IPS-NIHi7 (cell line): Measurements from ENCODE around the gene RALGDS.

Source experiments
- DNase-seq: peaks from one replicate; pipeline ENCODE4 v3.0.0; 2012; ENCODE audit warnings: mixed read lengths; ENCODE audit errors: extremely low spot score

Gene RALGDS

GRCh38 chr9:133151041-133151440 lies 30.0 kb upstream of the RALGDS start:
- no peak for DNase-seq

DNA sequence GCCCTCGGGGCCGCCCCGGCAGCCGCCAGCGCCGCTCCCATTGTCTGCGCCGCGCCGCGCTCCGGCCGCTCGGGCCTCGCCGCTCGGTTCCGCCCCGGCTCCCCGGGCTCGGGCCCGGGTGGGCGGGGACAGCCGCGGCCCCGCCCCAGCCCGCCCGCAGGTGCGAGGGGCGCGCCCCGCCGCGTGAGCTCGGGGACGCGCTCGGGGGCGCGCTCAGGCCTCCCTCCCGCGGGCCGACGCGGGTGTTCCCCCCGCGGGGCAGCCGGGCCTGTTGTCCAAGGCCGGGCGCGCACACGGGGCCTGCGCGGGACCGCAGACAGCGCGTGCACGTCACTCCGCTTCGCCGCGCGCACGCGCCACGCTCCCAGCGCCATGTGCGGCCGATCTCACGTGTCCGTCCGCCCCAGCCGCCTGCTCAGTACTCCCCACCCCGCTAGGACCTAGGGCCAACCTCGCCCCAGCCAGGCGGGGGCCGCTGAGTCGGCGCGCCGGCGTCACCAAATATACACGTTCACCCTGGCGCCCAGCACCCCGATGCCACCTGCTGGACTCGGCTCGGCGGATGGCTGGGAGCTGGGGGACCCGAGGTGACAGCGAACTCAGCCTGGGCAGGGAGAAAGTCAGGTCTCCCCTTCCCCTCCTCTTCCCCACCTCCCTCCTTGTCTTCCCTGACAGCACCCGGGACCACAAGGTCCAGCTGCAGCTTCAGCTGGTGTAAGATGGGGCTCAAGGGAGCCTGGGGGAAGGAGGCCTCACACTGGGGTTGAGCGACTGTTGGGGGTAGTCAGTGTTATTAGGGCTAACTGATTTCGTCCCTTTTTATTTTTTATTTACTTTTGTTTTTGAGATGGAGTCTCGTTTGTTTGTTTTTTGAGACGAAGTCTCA lies 28.3 kb upstream of the RALGDS start:
- peak; percentile 92 for DNase-seq

DNA sequence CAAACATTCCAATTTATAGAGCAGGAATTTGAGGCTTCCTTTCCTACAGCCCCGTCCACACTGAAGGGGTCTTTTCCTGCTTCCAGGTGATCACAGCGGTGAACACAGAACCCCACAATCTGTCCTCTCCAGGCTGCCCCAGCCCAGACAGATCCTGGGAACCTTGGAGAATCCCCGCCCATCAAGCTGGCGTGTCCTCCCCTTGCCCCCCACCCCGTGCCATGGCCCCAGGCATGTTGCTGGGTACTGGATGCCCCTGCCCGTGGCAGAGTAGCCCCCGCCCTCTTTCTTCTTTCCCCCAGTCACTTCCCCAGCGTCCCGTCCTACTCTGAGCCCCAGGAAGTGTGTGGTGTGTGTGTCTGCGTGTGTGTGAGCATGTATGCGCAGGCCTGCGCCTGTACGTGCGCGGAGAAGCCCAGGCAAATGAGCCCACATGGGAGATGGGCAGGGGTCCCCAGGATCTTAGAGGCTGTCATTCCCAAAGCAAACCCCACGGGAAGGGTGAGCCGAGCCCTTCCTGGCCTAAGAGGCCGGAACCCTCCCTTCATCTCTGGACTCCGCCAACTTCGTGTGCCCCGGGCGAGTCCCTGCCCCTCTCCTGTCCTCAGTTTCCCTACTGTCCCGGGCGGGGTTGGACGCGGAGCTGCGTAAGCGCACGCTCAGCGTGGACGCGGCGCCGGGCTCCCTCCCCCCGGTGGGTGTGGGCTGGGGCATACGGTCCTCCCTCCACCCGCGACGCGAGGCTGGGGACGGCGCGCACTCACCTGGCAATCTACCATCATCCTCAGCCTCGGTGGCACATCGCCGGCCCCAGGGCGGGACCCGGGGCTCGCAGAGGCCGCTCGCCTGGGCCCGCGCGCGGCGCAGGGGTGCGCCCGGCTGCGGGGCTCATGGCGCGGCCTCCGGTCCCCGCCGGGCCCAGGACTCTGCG lies 27.4 kb upstream of the RALGDS start:
- no peak for DNase-seq

- DNase-seq: peak; percentile 86
Measured at GRCh38 chr9:133147412-133148198, 26.6 kb upstream of the RALGDS start.

DNA sequence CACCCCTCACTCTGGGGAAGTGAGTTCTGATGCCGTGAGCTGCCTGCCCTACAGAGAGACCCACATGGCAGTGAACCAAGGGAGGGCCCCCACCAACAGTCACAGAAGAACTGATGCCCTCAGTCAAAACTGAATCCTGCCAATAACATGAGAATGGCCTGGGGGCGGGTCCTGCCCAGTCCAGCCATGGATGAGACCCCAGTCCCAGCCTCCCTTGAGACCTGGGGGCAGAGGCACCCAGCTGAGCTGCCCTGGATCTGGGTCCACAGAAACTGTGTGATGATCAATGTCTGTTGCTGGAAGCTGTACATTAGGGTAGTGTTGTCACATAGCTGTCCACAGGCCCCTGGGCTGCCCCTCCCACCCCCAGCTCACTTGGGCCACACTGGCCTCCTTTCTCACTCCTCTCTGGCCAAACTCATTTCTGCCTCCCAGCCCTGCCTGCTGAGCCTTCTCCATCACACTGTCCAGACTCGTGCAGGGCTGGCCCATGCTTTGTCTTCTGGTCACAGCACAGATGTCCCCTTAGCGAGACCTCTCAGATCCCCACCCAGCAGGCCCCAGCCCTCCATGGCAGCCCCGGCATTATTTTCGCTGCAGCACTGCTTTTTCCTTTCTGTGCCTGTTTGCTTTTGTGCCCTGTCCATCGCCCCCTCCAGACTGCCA lies 25.8 kb upstream of the RALGDS start:
- DNase-seq: no peak

DNA sequence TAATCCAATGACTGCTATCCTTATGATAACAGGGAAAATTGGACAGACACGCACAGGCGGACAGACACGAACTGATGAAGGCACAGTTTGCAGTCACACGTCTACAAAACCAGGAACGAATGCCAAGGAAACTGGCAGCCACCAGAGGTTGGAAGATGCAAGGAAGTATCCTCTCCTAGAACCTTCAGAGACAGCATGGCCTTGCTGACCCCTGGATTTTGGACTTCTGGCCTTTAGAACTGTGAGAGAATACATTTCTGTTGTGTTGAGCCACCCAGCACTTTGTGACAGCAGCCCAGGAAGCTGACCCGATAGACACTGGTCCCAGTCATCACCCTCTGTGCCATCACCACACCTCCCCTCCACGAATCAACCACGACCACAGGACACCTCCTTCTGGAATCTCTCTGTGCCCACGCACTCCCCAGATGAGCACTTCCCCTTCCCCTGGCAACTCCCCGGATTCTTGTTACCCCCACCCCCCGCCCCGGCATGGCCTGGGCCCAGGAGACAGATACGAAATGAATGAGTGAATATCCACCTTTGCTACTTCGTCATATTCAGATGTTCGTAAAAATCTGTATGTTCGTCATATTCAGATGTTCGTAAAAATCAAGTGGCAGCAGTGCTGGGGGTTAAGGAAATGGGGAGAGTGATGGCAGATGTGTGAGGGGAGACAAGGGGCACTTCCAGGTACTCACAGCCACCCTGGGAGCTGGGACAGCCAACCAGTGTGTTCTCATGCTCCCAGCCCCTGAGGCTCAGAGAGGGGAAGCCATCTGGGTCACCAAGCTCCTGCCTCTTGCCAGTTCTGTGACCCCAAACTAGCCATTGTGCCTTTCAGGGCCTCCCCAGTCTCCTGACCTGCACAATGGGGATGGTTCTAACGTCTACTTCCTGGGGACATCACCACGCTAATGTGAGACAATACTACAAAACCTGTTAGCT lies 24.1 kb upstream of the RALGDS start:
- no peak for DNase-seq

DNA sequence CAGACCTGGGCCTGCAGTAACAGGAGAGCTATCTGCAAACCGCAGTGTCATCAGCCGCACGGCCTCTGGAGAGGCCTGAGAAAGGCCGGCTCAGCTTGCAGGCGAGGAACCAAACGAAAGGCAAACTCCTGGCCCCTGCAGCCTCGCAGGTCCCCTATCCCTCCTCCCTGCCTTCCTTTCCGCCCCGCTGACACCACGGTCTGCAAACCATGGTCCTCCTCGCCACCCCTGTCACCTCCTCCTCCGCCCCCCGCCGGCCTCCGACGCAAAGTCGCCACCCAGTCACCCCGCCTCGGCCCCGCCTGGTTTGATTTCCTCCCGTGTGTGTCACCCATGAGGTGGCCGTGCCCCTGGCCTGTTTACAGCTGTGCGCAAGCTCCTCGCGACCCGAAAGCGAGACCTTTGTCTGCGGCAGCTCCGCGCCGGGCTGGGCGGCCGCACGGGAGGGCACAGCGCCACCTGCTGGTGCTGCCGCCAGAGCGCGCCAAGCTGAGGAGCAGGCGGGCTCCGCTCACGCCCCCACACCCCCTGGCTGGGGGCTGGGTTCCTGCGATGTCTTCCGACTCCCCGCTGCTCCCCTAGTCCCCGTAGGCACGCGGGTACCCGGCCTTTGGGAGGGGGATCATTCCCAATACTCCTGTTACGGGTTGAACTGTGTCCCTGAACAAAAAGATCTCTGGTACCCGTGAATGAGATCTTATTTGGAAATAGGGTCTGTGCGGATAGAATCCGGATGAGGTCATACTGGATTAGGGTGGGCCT lies 23.3 kb upstream of the RALGDS start:
- peak; percentile 94 for DNase-seq

DNA sequence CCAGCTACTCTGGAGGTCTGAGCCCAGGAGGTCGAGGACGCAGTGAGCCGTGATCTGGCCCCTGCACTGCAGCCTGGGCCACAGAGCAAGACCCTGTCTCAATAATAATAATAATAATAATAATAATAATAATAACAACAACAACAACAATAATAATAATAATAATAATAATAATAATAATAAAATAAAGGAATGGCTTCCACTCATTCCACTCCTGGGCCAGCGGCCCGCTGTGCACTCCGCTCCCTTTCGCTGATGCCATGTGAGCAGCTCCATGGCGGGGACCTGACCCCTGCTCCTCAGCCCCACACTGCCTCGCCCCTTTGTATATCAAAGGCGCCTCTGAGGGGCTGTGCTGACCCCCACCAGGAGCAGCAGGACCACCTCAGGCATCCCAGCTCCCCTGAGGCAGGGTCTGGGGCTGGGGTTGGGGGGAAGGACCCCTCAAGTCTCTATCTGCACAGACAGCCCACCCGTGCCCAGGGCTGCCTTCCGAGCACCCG lies 22.6 kb upstream of the RALGDS start:
- no peak for DNase-seq

DNA sequence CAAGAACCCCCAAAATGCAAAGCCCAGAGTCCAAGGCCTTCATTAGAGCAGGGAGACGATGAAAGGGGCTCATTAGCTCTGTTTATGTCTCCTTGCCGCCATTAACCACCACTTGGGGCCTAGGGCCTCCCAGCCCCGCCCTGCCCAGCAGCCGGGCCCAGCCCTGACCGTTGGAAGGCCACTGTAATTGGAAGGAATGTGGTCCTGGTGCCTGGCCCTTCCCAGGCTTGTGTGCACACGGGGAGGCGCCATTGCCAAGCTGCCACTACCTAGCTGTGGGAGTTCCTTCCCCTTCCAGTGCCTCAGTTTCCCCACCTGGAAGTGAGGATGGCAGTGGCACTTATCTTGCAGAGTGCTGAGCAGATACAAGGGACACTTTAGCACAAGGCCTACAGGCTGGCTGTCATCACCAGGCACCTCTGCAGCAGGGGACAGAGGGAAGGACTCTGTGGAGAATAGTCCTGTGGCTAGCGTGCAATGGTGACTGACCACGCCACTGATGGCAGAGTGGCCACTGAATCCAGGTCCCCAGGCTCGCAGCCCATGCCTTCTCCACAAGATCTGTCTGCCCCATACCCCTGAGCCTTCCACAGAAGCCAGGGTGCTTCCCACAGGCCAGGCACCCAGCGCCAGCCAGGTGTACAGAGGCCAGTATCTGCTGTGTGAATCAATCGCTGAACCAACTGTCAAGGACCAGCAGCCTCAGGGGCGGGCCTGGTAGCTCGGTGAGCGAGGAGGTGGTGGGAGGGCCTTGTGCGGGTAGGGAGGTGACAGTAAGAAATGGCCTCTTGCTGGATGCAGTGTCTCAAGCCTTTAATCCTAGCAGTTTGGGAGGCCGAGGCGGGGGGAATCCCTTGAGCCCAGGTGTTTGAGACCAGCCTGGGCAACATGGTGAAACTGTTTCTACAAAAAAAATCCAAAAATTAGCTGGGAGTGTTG lies 21.9 kb upstream of the RALGDS start:
- DNase-seq: no peak

GRCh38 chr9:133141833-133142595 lies 21.0 kb upstream of the RALGDS start:
- no peak for DNase-seq

DNA sequence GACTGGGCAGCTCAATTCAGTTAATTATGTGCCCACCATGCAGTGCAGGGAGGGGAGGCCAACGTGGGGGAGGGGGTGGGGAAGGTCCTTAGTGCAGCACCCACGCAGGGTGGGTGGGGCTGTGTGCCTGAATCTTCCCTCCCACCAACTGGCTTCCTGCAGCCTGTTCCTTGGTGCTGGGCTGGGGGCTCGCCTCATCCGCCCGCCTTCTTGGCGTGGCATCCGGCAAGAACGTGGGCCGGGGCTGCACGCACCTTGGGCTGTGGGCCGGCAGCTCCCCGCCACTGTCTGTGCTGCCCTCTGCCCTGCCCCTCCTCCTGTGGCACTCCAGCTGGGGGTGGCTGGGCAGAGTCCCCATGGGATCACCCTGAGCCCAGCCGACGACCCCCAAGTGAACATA lies 19.6 kb upstream of the RALGDS start:
- DNase-seq: no peak

- DNase-seq: no peak
Measured at GRCh38 chr9:133140174-133140505, 19.1 kb upstream of the RALGDS start.

DNA sequence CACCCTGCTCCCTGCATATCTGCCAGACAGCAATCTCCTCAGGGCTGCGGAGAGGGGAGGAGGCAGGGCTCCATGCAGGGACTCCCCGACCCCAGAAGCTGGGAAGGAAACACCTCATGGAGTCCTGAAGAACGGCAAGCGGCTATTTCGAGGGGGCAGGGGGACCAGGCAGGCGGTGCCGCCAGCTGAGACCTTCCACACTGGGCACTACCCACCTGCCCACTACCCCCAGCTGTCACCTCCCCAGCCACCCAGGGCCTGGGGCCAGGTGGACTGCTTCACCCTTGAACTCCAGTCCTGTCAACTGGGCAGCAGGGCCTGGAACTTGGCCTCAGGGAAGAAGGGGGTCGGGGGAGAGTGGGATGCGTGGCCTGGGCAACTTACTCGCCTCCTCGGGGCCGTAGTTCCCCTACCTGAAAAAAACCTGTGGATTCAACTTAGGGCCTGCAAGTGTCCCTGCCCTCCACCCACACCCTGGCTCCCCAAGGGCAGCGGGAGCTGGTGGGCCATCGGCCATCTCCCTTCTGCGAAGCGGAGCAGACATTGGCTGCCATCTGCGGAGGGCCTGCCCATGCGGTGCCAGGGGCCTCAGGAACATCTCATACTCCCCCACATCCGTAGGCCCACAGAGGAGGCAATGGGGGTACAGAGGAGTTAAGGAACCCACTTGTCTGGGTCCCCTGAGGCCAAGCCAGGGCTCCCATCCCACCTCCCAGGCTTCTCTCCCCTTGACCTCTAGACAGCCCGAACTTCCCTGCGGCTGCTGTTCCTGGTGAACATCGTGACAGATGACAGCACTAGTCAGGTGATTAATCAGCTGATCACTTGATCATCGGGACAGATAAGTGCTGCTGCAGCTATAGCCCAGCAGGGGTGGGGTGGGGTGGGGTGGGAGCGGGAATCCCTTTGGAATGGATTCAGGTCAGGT lies 18.5 kb upstream of the RALGDS start:
- no peak for DNase-seq

DNA sequence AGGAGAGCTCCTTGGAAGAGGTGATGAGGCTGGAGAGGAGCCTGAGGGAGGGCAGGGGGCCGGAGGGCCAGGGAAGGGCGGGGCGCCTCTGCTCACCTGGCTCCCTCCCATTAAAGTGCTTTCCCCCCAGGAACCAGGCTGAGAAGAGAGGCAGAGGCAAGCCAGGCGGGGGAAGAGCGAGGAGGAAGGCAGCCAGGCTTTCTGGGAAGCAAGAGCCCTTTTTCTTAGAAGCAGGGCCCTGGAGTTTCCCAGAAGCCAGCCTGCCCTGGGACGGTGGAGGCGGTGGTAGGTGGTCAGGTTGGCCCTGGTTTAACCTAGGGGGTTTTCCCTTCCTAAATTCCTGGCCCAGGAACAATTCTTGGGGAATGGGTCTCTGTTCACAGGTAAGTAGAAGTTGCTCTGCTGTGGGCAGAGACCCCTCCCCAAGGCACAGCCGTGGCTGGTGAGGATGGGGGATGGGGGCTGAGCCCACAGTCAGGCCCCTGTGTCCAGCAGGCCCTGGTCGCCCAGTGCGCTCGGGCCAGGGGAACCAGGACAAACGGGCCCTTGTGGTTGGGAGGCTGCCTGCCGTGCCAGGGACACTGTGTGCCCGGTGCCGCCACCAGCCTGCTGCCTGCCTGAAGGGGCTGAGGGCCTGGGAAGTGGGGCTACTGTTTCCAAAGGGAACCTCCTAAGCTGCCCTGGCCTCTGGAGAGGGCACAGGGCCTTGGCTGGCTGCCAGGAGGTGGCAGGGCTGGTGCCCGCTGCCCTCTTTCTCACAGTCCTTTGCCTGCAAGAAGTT lies 16.6 kb upstream of the RALGDS start:
- DNase-seq: no peak

DNA sequence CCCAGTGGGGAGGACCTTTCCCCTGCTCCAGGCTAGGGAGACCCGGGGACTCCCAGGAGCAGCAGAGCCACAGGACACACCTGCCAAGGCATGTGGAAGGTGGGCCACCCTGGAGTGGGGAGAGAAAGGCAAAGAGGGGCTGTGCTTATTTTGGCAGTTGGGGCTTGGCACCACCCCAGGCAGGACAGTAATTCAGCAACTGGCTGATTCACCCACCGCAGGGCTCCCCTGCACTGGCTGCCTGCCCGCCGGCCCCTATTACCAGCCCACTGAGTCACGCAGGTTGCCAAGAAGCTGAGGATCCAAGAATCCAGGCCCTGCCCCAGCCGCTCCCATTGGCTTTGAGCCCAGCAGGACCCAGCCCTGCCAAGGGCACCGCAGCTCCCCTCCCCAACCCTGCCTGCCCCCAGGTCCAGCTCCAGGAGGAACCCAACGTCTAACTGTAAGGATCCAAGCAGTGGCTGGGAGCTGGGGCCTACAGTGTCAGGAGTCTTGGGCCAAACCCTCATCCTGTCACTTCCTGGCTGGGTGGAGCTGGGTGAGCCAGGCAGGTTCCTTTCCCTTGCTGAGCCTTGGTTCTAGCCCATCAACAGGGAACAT lies 14.2 kb upstream of the RALGDS start:
- no peak for DNase-seq
